AG10803 (cell line): ENCODE measurements around the gene PRKN.

Experiments used
- DNase-seq: peaks from one replicate; pipeline ENCODE4 v3.0.0; 2010; ENCODE audit warnings: low read depth
- H3K4me3 ChIP-seq: 2 replicates; pipeline ENCODE4 v1.5.1; 2011; ENCODE audit warnings: mild to moderate bottlenecking, low read length, control low read depth
- CTCF ChIP-seq: conservative IDR thresholded peaks from 2 replicates; pipeline ENCODE4 v1.5.1; 2011; ENCODE audit warnings: mild to moderate bottlenecking, low read length, control low read depth, inconsistent platforms

PRKN gene

GRCh38 chr6:161635975-161636374, 1091.6 kb downstream of the PRKN start:
- no peak for DNase-seq
- no peak overlapping the region for H3K4me3 ChIP-seq
- TF ChIP-seq CTCF: no peak

- H3K4me3 ChIP-seq: no peak overlapping the region
- no peak for TF ChIP-seq CTCF
- DNase-seq: no peak
Measured at GRCh38 chr6:161634916-161635315, 1092.7 kb downstream of the PRKN start.

- peak; percentile 91 for DNase-seq
- no peak for TF ChIP-seq CTCF
- no peak overlapping the region for H3K4me3 ChIP-seq
Measured at GRCh38 chr6:161631676-161632194, 1095.8 kb downstream of the PRKN start.

GRCh38 chr6:161630674-161631073, 1096.9 kb downstream of the PRKN start:
- no peak for TF ChIP-seq CTCF
- DNase-seq: peak; percentile 49
- no peak overlapping the region for H3K4me3 ChIP-seq

- TF ChIP-seq CTCF: no peak
- DNase-seq: peak; percentile 3
- no peak overlapping the region for H3K4me3 ChIP-seq
Measured at GRCh38 chr6:161626132-161626676, 1101.4 kb downstream of the PRKN start.

GRCh38 chr6:161624111-161624510, 1103.5 kb downstream of the PRKN start:
- no peak for TF ChIP-seq CTCF
- no peak overlapping the region for H3K4me3 ChIP-seq

GRCh38 chr6:161622779-161623178, 1104.8 kb downstream of the PRKN start:
- no peak for TF ChIP-seq CTCF
- H3K4me3 ChIP-seq: no peak overlapping the region
- DNase-seq: no peak

More at GRCh38 chr6:161624111-161624510, 1103.5 kb downstream of the PRKN start:
- no peak for DNase-seq
